TTC549 (cell line): ENCODE results near the gene ELK3.
"Not testable (repeated sequence)": the region's sequence is repeated elsewhere in the genome, so short reads cannot be mapped to it uniquely, and the experiment has no call there.

Source experiments
- FAIRE-seq: peaks from 2 replicates; lab custom pipeline; 2012; peaks lifted over from hg19 to GRCh38; lab: Jason Lieb, UNC

The ELK3 gene

DNA sequence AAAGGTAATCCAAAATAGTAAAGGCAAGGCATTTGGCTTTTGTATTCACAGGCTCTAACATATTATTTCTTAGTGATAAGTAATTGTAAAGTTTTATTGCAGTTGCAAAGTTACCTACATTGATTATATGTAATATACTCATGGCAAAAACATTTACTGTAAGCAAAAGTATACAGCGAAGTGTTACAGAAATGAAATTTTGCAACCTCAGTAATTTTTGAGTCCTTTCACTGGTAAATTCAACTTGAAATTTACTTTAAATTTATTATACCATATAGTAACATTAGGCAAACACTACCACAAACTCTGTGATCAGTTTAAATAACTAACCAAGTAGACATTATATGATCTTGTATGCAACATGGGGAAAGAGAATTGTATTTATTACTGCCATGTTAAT is 117.0 kb downstream of the ELK3 start:
- no peak for FAIRE-seq

DNA sequence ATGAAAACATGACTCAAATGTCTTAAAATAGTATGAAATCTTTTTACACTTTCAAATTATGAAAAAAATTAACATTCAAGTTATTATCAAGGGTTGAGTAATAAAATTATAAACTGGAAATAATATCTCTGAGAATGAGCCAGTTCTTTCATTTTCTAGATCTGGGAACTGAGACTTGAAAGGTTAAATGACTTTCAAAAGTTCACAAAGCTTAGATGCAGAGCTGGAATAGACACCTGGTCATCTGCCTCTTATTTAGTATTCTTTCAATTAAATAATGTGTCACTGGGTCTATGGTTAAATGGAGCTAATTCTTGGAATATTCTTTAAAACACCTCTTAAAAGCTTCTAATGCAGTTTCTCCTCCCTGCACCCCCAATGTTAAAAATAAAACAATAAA is 119.4 kb downstream of the ELK3 start:
- no peak for FAIRE-seq

DNA sequence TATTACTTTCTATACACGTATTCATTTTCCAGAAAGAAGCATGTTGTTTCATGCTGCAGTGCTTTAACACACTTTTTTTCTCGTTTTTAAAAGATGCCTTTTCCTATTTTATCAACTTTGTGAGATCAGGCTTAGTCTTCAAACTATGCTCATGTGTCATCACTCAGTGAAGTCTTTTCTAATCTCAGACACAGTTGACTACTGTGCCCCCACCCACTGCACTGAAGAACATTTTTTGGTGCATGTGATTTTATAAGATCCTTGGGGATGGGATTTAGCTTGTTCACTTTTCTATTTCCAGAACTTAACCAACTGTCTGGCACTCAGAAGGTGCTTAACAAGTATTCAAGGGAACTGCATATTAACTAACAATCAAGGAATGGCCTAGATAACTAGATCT is 120.5 kb downstream of the ELK3 start:
- FAIRE-seq, result no peak

- FAIRE-seq, result not testable (repeated sequence)
Observed at GRCh38 chr12:96315741-96316481, 121.7 kb downstream of the ELK3 start.

DNA sequence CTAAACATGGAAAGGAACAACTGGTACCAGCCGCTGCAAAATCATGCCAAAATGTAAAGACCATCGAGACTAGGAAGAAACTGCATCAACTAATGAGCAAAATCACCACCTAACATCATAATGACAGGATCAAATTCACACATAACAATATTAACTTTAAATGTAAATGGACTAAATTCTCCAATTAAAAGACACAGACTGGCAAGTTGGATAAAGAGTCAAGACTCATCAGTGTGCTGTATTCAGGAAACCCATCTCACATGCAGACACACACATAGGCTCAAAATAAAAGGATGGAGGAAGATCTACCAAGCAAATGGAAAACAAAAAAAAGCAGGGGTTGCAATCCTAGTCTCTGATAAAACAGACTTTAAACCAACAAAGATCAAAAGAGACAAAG is 123.6 kb downstream of the ELK3 start:
- FAIRE-seq, result not testable (repeated sequence)
